OCI-LY7 (cell line): ENCODE measurements around the gene COL25A1. TPM values are rescaled to one million over a fixed set of nuclear protein-coding genes. Genes with fewer than 3 reads are reported as not detected.

Experiments
- BruUV-seq: library from RNA; stranded (reverse); fragments of 400-500 nt; replicated peaks from 2 replicates; lab custom pipeline; 2021; lab: Mats Ljungman, UMichigan
- CTCF ChIA-PET: fragments of 300-600 bp; sonication (Branson Sonifier 250); formaldehyde crosslinking; loops from one replicate; lab custom pipeline; 2022; ENCODE audit warnings: antibody characterized with exemption; ENCODE audit not compliant: unreplicated experiment; lab: Charles Lee
- POLR2A ChIA-PET: fragments of 300-600 bp; sonication (Branson Sonifier 250); formaldehyde crosslinking; loops from one replicate; lab custom pipeline; 2022; ENCODE audit warnings: antibody characterized with exemption; lab: Charles Lee
- DNase-seq: peaks from one replicate; pipeline ENCODE4 v3.0.0-alpha.2; 2015; ENCODE audit warnings: low spot score
- H2AFZ ChIP-seq: fragments of 200-600 bp; sonication (generic), shearing (Covaris generic); 2 replicates; pipeline ENCODE4 v1.6.1; 2014; ENCODE audit warnings: mild to moderate bottlenecking, antibody characterized with exemption, low read length, moderate library complexity
- H3K27ac ChIP-seq: fragments of 200-600 bp; sonication (generic); 2 replicates; pipeline ENCODE4 v1.5.1; 2014; ENCODE audit warnings: mixed run types, low read depth, mild to moderate bottlenecking, moderate library complexity, low read length, inconsistent platforms; ENCODE audit not compliant: poor library complexity, severe bottlenecking
- H3K36me3 ChIP-seq: fragments of 200-600 bp; sonication (generic); 2 replicates; pipeline ENCODE4 v1.6.1; 2014; ENCODE audit warnings: mild to moderate bottlenecking, antibody characterized with exemption, low read length, moderate library complexity, mixed read lengths; ENCODE audit not compliant: insufficient read depth
- H3K4me1 ChIP-seq: fragments of 200-600 bp; sonication (generic); 2 replicates; pipeline ENCODE4 v1.5.1; 2014; ENCODE audit warnings: mild to moderate bottlenecking, low read length; ENCODE audit not compliant: insufficient read depth, poor library complexity, severe bottlenecking
- H3K4me2 ChIP-seq: fragments of 200-600 bp; sonication (generic); 2 replicates; pipeline ENCODE4 v1.6.1; 2014; ENCODE audit warnings: mild to moderate bottlenecking, low read length
- H3K4me3 ChIP-seq: fragments of 200-600 bp; sonication (generic); 2 replicates; pipeline ENCODE4 v1.5.1; 2014; ENCODE audit warnings: mild to moderate bottlenecking, low read depth, low read length; ENCODE audit not compliant: poor library complexity, severe bottlenecking
- H3K79me2 ChIP-seq: fragments of 200-600 bp; sonication (generic); 2 replicates; pipeline ENCODE4 v1.6.1; 2016; ENCODE audit warnings: low read depth, mild to moderate bottlenecking, low read length, moderate library complexity, mixed read lengths; ENCODE audit not compliant: insufficient read depth
- H3K9me2 ChIP-seq: fragments of 200-600 bp; sonication (generic); 2 replicates; pipeline ENCODE4 v1.6.1; 2016; ENCODE audit warnings: mild to moderate bottlenecking, low read length, mixed read lengths; ENCODE audit not compliant: insufficient read depth
- H3K9me3 ChIP-seq: fragments of 200-600 bp; sonication (generic); 2 replicates; pipeline ENCODE4 v1.6.1; 2014; ENCODE audit warnings: mild to moderate bottlenecking, mixed run types, low read length, mixed read lengths
- H4K20me1 ChIP-seq: fragments of 200-600 bp; sonication (generic); 2 replicates; pipeline ENCODE4 v1.6.1; 2014; ENCODE audit warnings: mild to moderate bottlenecking, antibody characterized with exemption, low read length, moderate library complexity, mixed read lengths; ENCODE audit not compliant: insufficient read depth
- CTCF ChIP-seq: fragments of 200-600 bp; sonication (generic); conservative IDR thresholded peaks from 2 replicates; pipeline ENCODE4 v1.5.1; 2014; ENCODE audit warnings: mild to moderate bottlenecking, antibody characterized with exemption, low read length, moderate library complexity, mixed read lengths
- EZH2phosphoT487 ChIP-seq: fragments of 200-600 bp; sonication (generic); IDR thresholded peaks from 2 replicates; pipeline ENCODE4 v1.6.1; 2018; ENCODE audit warnings: low read depth, borderline replicate concordance, mild to moderate bottlenecking, mixed run types, antibody characterized with exemption, low read length, moderate library complexity, mixed read lengths
- intact Hi-C: fragments of 100-400 bp; cut with micrococcal nuclease; formaldehyde crosslinking; loops from one replicate; pipeline ENCODE4 v1.10.0; 2022; ENCODE audit not compliant: unreplicated experiment
- total RNA-seq, 2 experiments: library from RNA; depleted of rRNA in 1 of 2; stranded (reverse); fragments of >200 nt in 1 of 2; shearing (Covaris generic) in 1 of 2; gene quantifications; 2 replicates each; pipeline ENCODE4 v1.2.3, GENCODE V29; 2014 to 2022

The COL25A1 gene
- total RNA-seq, 2 experiments from 2014 or later, result not detected

DNA sequence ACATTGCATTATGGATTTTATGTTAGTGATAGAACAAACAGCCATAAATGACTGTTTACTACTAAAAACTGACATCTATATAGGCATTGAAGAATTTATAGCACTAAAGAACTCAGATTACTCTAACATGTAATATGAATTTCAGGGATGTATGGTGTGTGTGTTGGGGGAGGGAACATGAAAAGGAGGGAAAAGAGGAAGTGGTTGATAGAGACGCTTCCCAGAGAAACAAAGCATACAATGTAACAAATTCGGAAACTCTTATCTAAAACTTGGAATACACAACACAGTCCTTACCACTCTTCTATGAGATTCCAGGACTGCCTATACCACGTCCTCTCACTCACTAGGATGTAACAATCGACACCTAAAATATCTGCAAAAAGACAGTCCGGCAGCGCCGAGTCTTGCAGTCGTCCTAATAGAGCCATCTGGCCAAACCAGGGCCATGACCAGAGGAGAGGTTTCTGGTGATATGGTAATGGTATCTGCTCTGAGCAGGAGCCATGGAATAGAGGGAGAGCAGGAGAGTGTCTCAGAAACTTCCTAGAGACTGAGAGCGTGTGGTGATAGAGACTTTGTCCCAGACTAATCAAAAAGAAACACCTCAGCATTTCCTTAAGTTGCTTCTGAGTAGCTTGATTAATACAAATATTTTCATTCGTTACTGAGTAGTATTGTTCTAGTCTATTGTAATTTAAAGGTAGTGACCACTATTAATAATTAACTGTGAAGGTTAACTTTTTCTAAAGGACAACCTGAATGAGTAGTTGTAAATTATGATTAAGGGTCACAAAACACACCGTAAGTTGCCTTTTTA lies 287.7 kb downstream of the COL25A1 start:
- no peaks in the 10 kb centered on the region for H3K79me2 ChIP-seq
- no peak for DNase-seq
- H3K4me3 ChIP-seq, result no peak overlapping the region
- no peak overlapping the region for H2AFZ ChIP-seq
- CTCF ChIA-PET, result no interaction called here
- TF ChIP-seq EZH2phosphoT487, result no peak
- TF ChIP-seq CTCF, result no peak
- H4K20me1 ChIP-seq, result no peaks in the 10 kb centered on the region
- no peak overlapping the region for H3K27ac ChIP-seq
- POLR2A ChIA-PET, result interaction anchor here (1.1 kb wide), 1 partner anchor 101 kb away, joined by 4 read pairs; no protein-coding TSS in a partner anchor
- no peak overlapping the region for H3K4me2 ChIP-seq
- no peaks in the 10 kb centered on the region for H3K9me2 ChIP-seq
- no peaks in the 10 kb centered on the region for H3K9me3 ChIP-seq
- H3K4me1 ChIP-seq, result no peaks in the 10 kb centered on the region
- H3K36me3 ChIP-seq, result no peaks in the 10 kb centered on the region
- no TSS peak for BruUV-seq
- intact Hi-C loops, result no loop called here

DNA sequence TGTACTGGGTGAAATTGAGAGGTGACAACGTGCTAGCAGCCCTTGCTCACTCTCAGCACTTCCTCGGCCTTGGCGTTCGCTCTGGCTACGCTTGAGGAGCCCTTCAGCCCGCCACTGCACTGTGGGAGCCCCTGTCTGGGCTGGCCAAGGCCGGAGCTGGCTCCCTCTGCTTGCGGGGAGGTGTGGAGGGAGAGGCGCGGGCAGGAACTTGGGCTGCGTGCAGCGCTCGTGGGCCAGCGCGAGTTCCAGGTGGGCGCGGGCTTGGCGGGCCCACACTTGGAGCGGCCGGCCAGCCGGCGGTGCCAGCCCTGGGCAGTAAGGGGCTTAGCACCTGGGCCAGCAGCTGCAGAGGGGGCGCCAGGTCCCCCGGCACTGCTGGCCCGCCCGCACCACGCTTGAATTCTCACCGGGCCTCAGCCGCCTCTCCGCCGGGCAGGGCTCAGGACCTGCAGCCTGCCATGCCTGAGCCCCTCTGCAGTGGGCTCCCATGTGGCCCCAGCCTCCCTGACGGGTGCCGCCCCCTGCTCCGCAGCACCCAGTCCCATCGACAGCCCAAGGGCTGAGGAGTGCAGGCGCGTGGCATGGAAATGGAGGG lies 290.1 kb downstream of the COL25A1 start:
- CTCF ChIA-PET, result no interaction called here
- no peaks in the 10 kb centered on the region for H3K79me2 ChIP-seq
- POLR2A ChIA-PET, result no interaction called here
- H3K27ac ChIP-seq, result no peak overlapping the region
- no peaks in the 10 kb centered on the region for H3K9me2 ChIP-seq
- H3K4me3 ChIP-seq, result no peak overlapping the region
- no peaks in the 10 kb centered on the region for H3K4me1 ChIP-seq
- DNase-seq, result no peak
- no peak overlapping the region for H3K4me2 ChIP-seq
- BruUV-seq, result no TSS peak
- H3K9me3 ChIP-seq, result no peaks in the 10 kb centered on the region
- intact Hi-C loops, result no loop called here
- H3K36me3 ChIP-seq, result no peaks in the 10 kb centered on the region
- H4K20me1 ChIP-seq, result no peaks in the 10 kb centered on the region
- TF ChIP-seq EZH2phosphoT487 (no peak), CTCF (no peak)
- no peak overlapping the region for H2AFZ ChIP-seq
